Measurements from ENCODE around the gene CCDC70.

CCDC70 gene

DNA sequence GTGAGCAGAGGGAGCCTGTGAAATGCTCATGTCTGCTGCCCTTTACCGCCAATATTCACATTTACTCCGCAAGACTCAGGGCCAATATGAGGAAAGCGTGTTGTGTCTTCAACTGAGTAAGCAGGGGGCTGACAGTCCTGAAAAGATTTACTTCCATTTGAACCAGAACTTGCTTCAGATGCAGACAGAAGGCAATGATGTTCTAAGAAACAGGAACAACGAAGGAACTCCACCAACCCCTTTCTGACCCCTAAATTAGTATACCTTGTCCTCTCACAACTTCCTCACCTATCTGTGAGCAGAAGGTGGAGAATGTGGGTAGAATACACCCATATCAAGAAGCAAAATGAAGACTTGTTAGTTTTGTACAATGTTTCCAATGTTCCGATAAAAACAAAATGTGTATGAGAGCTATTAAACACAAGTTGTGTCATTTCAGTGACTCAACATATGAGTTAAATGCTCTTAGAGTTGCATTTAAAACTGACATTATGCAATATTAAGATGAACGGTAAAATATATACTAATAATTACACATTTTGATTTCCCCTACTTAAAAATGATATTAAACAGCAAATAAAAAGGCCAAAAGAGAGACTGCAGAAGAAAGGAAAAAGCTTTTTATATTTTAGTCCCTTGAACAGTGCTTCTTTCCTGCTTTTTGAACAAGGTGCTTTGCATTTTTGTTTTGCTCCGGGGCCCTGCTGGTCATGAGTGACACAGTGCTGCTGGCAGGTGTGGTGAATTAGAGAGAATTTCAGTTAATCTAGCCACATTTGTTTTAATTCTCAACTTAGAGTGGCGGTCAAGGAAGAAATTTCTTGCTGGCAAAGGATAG is 32.8 kb upstream of the CCDC70 start:
- Histone ChIP-seq H3K9ac (ENCODE audit: low read depth in 1 of 2, low read length in 2 of 2) (no peak overlapping the region), H3K36me3 (ENCODE audit: control insufficient read depth in 1 of 2, insufficient read depth in 2 of 2, low read length in 2 of 2) (no peaks in the 10 kb centered on the region), H3K27me3 (ENCODE audit: control insufficient read depth in 1 of 2, insufficient read depth in 2 of 2, low read length in 2 of 2) (no peaks in the 10 kb centered on the region), H3K4me3 (ENCODE audit: low read depth in 1 of 2, low read length in 2 of 2) (no peak overlapping the region), H3K9me3 (ENCODE audit: control insufficient read depth in 1 of 2, low read length in 2 of 2) (no peaks in the 10 kb centered on the region), H3K4me1 (ENCODE audit: control insufficient read depth in 1 of 2, insufficient read depth in 2 of 2, low read length in 2 of 2) (peaks cover 0 to 15% of the 10 kb centered on the region in 2 donors), H3K27ac (ENCODE audit: low read depth, low read length) (no peak overlapping the region)

DNA sequence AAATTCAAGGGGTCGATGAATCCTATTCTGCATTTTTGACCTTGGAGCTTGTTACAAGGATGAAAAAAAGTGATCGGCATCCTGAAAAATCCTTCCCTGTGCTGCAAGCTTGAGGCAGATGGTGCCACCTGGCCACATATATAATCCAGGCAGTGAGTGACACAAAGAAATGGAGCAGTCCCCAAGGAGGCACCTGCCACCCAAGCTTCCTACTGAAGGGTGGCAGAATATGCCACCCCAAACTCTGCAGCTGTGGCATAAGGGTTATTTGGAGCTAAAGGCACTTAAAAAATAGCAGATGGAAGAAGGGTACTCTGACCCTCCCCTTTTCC is 32.2 kb upstream of the CCDC70 start:
- Histone ChIP-seq H3K27me3 (ENCODE audit: control insufficient read depth in 1 of 2, insufficient read depth in 2 of 2, low read length in 2 of 2) (no peaks in the 10 kb centered on the region), H3K4me3 (ENCODE audit: low read depth in 1 of 2, low read length in 2 of 2) (no peak overlapping the region), H3K27ac (ENCODE audit: low read depth, low read length) (no peak overlapping the region), H3K4me1 (ENCODE audit: control insufficient read depth in 1 of 2, insufficient read depth in 2 of 2, low read length in 2 of 2) (peaks cover 0 to 15% of the 10 kb centered on the region in 2 donors), H3K9ac (ENCODE audit: low read depth in 1 of 2, low read length in 2 of 2) (no peak overlapping the region), H3K36me3 (ENCODE audit: control insufficient read depth in 1 of 2, insufficient read depth in 2 of 2, low read length in 2 of 2) (no peaks in the 10 kb centered on the region), H3K9me3 (ENCODE audit: control insufficient read depth in 1 of 2, low read length in 2 of 2) (no peaks in the 10 kb centered on the region)

DNA sequence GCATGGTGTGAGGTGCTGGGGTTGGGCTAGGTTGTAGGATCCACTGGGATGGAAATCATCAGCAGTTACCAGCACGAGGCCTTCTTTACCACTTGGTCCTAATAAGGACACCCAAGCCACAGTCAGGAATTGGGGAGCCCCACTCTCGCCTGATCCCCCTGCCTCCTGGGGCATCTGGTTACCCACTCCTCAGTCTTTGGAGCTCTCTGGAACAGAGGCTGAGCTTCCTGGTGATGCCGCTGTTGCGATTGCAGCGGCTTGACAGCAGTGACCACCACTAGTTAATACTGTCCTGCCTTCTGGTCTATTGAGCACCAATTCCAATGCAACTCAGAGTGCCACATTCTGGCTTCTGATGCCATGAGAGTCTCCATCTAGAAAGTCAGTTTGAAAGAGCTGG is 30.2 kb upstream of the CCDC70 start:
- H3K27ac ChIP-seq (ENCODE audit: low read depth, low read length) = no peak overlapping the region
- H3K4me1 ChIP-seq (ENCODE audit: control insufficient read depth in 1 of 2, insufficient read depth in 2 of 2, low read length in 2 of 2) = peaks cover 0 to 11% of the 10 kb centered on the region in 2 donors
- H3K27me3 ChIP-seq (ENCODE audit: control insufficient read depth in 1 of 2, insufficient read depth in 2 of 2, low read length in 2 of 2) = no peaks in the 10 kb centered on the region
- H3K4me3 ChIP-seq (ENCODE audit: low read depth in 1 of 2, low read length in 2 of 2) = no peak overlapping the region
- no peaks in the 10 kb centered on the region for H3K9me3 ChIP-seq (ENCODE audit: control insufficient read depth in 1 of 2, low read length in 2 of 2)
- H3K36me3 ChIP-seq (ENCODE audit: control insufficient read depth in 1 of 2, insufficient read depth in 2 of 2, low read length in 2 of 2) = no peaks in the 10 kb centered on the region
- H3K9ac ChIP-seq (ENCODE audit: low read depth in 1 of 2, low read length in 2 of 2) = no peak overlapping the region

DNA sequence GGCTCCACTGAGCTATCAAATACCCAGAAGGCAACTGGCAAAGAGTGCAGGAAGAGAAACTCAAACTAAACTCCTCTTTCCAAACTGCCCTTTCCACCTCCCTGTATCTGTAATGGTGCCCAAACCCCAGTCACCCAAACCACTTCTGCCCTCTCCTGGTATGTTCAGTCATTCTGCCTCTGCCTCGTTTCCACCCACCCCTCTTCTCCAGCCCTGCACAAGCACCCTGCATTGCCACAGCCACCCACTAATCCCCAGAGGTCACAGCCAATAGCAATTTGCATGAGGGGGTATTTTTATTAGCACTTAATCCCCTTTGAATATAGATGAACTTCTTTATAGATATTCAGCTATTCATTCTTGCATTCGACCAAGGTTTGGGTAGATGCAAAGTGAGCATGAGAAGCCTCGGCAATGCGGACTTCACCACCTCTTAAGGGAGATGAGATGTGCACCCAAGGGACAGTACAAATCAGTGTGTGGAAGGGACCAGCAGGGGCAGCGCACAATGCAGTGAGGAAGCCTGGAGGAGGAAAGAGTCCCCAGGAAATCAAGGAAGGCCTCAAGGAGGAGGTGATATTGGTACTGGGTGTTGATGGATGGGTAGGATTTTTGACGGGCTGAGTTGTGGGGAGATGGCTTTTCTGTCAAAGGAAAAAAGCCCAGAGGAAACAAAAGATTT is 29.2 kb upstream of the CCDC70 start:
- no peaks in the 10 kb centered on the region for H3K27me3 ChIP-seq (ENCODE audit: control insufficient read depth in 1 of 2, insufficient read depth in 2 of 2, low read length in 2 of 2)
- no peaks in the 10 kb centered on the region for H3K36me3 ChIP-seq (ENCODE audit: control insufficient read depth in 1 of 2, insufficient read depth in 2 of 2, low read length in 2 of 2)
- no peak overlapping the region for H3K27ac ChIP-seq (ENCODE audit: low read depth, low read length)
- peaks cover 0 to 5% of the 10 kb centered on the region in 2 donors for H3K4me1 ChIP-seq (ENCODE audit: control insufficient read depth in 1 of 2, insufficient read depth in 2 of 2, low read length in 2 of 2)
- H3K4me3 ChIP-seq (ENCODE audit: low read depth in 1 of 2, low read length in 2 of 2) = no peak overlapping the region
- no peak overlapping the region for H3K9ac ChIP-seq (ENCODE audit: low read depth in 1 of 2, low read length in 2 of 2)
- no peaks in the 10 kb centered on the region for H3K9me3 ChIP-seq (ENCODE audit: control insufficient read depth in 1 of 2, low read length in 2 of 2)

GRCh38 chr13:51833980-51834379 is 27.8 kb upstream of the CCDC70 start:
- Histone ChIP-seq H3K27me3 (ENCODE audit: control insufficient read depth in 1 of 2, insufficient read depth in 2 of 2, low read length in 2 of 2) (no peaks in the 10 kb centered on the region), H3K9me3 (ENCODE audit: control insufficient read depth in 1 of 2, low read length in 2 of 2) (no peaks in the 10 kb centered on the region), H3K9ac (ENCODE audit: low read depth in 1 of 2, low read length in 2 of 2) (no peak overlapping the region), H3K4me3 (ENCODE audit: low read depth in 1 of 2, low read length in 2 of 2) (no peak overlapping the region), H3K27ac (ENCODE audit: low read depth, low read length) (no peak overlapping the region), H3K36me3 (ENCODE audit: control insufficient read depth in 1 of 2, insufficient read depth in 2 of 2, low read length in 2 of 2) (no peaks in the 10 kb centered on the region), H3K4me1 (ENCODE audit: control insufficient read depth in 1 of 2, insufficient read depth in 2 of 2, low read length in 2 of 2) (peaks cover 0 to 5% of the 10 kb centered on the region in 2 donors)

GRCh38 chr13:51834581-51835171 is 27.1 kb upstream of the CCDC70 start:
- Histone ChIP-seq H3K4me3 (ENCODE audit: low read depth in 1 of 2, low read length in 2 of 2) (no peak overlapping the region), H3K9me3 (ENCODE audit: control insufficient read depth in 1 of 2, low read length in 2 of 2) (no peaks in the 10 kb centered on the region), H3K27me3 (ENCODE audit: control insufficient read depth in 1 of 2, insufficient read depth in 2 of 2, low read length in 2 of 2) (no peaks in the 10 kb centered on the region), H3K27ac (ENCODE audit: low read depth, low read length) (no peak overlapping the region), H3K9ac (ENCODE audit: low read depth in 1 of 2, low read length in 2 of 2) (no peak overlapping the region), H3K4me1 (ENCODE audit: control insufficient read depth in 1 of 2, insufficient read depth in 2 of 2, low read length in 2 of 2) (peaks cover 0 to 5% of the 10 kb centered on the region in 2 donors), H3K36me3 (ENCODE audit: control insufficient read depth in 1 of 2, insufficient read depth in 2 of 2, low read length in 2 of 2) (no peaks in the 10 kb centered on the region)

- no peak overlapping the region for H3K9ac ChIP-seq (ENCODE audit: low read depth in 1 of 2, low read length in 2 of 2)
- no peaks in the 10 kb centered on the region for H3K36me3 ChIP-seq (ENCODE audit: control insufficient read depth in 1 of 2, insufficient read depth in 2 of 2, low read length in 2 of 2)
- H3K27me3 ChIP-seq (ENCODE audit: control insufficient read depth in 1 of 2, insufficient read depth in 2 of 2, low read length in 2 of 2) = no peaks in the 10 kb centered on the region
- no peak overlapping the region for H3K4me3 ChIP-seq (ENCODE audit: low read depth in 1 of 2, low read length in 2 of 2)
- peaks cover 0 to 7% of the 10 kb centered on the region in 2 donors for H3K4me1 ChIP-seq (ENCODE audit: control insufficient read depth in 1 of 2, insufficient read depth in 2 of 2, low read length in 2 of 2)
- H3K27ac ChIP-seq (ENCODE audit: low read depth, low read length) = no peak overlapping the region
- no peaks in the 10 kb centered on the region for H3K9me3 ChIP-seq (ENCODE audit: control insufficient read depth in 1 of 2, low read length in 2 of 2)
These were observed 24.8 kb upstream of the CCDC70 start for GRCh38 chr13:51837016-51837415.

DNA sequence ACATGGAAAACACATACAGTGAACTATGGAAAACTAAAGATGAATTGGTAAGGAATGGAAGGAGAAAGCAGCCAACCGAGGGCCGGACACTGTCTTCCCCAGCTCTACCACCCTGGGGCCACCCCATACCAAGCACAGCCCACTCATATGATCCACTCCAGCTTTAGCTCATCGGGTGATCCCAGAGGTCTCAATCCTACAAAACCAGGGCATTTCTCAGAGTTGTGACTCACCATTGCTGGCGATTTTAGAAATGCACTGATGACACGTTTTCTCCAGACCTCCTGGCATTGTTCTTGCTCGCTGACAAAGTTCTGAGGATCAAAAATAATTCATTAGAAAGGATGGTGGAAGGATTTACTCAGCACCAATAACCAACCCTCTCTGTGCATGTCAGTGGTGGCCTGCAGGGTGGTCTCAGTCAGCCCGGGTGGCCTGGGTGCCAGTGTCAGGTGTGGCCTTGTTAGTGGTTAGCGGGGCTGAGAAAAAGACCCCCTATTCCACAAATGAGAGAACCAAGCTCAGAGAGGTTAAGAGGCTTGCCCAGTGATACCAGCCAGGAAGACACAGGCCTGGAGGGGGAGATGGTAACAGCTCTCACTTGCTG is 23.4 kb upstream of the CCDC70 start:
- Histone ChIP-seq H3K36me3 (ENCODE audit: control insufficient read depth in 1 of 2, insufficient read depth in 2 of 2, low read length in 2 of 2) (no peaks in the 10 kb centered on the region), H3K27ac (ENCODE audit: low read depth, low read length) (no peak overlapping the region), H3K27me3 (ENCODE audit: control insufficient read depth in 1 of 2, insufficient read depth in 2 of 2, low read length in 2 of 2) (no peaks in the 10 kb centered on the region), H3K4me1 (ENCODE audit: control insufficient read depth in 1 of 2, insufficient read depth in 2 of 2, low read length in 2 of 2) (peaks cover 0 to 4% of the 10 kb centered on the region in 2 donors), H3K4me3 (ENCODE audit: low read depth in 1 of 2, low read length in 2 of 2) (no peak overlapping the region), H3K9ac (ENCODE audit: low read depth in 1 of 2, low read length in 2 of 2) (no peak overlapping the region), H3K9me3 (ENCODE audit: control insufficient read depth in 1 of 2, low read length in 2 of 2) (no peaks in the 10 kb centered on the region)

DNA sequence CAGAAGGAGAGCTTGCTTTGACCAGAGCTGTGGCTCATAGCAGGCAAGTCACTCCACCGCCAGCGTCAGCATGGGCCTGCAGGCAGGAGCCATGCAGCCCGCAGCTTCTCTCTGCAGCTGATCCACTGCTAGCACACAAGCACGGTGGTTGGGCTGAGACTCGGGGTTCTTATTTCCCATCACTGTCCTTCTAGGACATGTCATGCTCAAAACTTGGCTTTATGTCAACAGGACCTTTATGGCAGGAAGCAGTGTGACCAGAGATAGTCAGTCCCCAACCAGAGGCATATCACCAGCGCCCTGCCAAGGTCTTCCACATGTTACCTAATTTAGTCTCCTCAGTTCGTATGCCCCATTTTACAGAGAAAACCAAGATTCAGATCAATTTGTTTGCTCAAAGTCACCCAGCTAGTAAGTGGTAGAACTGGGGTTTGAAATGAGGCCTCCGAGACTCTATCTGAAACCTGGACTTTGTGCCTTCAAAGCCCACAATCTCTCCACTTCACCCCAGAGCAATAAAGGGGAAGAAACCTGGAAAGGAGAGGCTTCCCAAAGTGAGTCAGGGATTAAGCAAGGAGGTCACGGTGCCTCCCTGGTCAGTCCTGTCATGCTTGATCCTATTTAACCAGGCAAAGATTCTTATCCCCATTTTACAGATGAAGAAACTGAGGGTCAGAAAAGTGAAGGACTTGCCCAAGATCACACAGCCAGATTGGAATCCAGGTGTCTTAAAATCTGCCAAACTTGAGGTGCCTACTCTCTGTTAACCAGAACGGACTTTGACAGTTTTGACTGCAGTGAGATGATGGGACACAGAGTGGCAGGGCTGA is 21.8 kb upstream of the CCDC70 start:
- no peak overlapping the region for H3K9ac ChIP-seq (ENCODE audit: low read depth in 1 of 2, low read length in 2 of 2)
- H3K36me3 ChIP-seq (ENCODE audit: control insufficient read depth in 1 of 2, insufficient read depth in 2 of 2, low read length in 2 of 2) = no peaks in the 10 kb centered on the region
- peaks cover 0 to 7% of the 10 kb centered on the region in 2 donors for H3K27me3 ChIP-seq (ENCODE audit: control insufficient read depth in 1 of 2, insufficient read depth in 2 of 2, low read length in 2 of 2)
- no peak overlapping the region for H3K27ac ChIP-seq (ENCODE audit: low read depth, low read length)
- H3K4me3 ChIP-seq (ENCODE audit: low read depth in 1 of 2, low read length in 2 of 2) = no peak overlapping the region
- H3K9me3 ChIP-seq (ENCODE audit: control insufficient read depth in 1 of 2, low read length in 2 of 2) = no peaks in the 10 kb centered on the region
- H3K4me1 ChIP-seq (ENCODE audit: control insufficient read depth in 1 of 2, insufficient read depth in 2 of 2, low read length in 2 of 2) = peaks cover 0 to 8% of the 10 kb centered on the region in 2 donors

Measured in duodenal mucosa (tissue), 2 donors.